GM12878 (cell line): ENCODE measurements around the gene PHLDA3. TPM values are rescaled to one million over a fixed set of nuclear protein-coding genes. Genes with fewer than 3 reads are reported as not detected.

Experiments
- ATAC-seq: fragments of 200-7000 bp; cut with Tn5 transposase; 3 replicates; pipeline ENCODE4 v1.9.1; 2020; ENCODE audit warnings: mild to moderate bottlenecking, moderate library complexity
- BruUV-seq: library from RNA; stranded (reverse); fragments of 400-500 nt; replicated peaks from 2 replicates; lab custom pipeline; 2021; lab: Mats Ljungman, UMichigan
- CTCF ChIA-PET: fragments of 300-600 bp; sonication (Branson Sonifier 250); formaldehyde crosslinking; extraction: SDS; loops from one replicate; lab custom pipeline; 2021; ENCODE audit warnings: inconsistent platforms; lab: Yijun Ruan, JAX
- POLR2A ChIA-PET: fragments of 350-600 bp; formaldehyde crosslinking; extraction: SDS; loops from one replicate; lab custom pipeline; 2021; ENCODE audit warnings: inconsistent platforms; lab: Charles Lee
- RAD21 ChIA-PET: fragments of 300-600 bp; sonication (Branson Sonifier 250); formaldehyde crosslinking; loops from one replicate; lab custom pipeline; 2023; ENCODE audit warnings: antibody characterized with exemption; ENCODE audit not compliant: unreplicated experiment; lab: Charles Lee
- SMC1A ChIA-PET: fragments of 300-600 bp; sonication (Branson Sonifier 250); formaldehyde crosslinking; loops from one replicate; lab custom pipeline; 2023; ENCODE audit not compliant: unreplicated experiment, uncharacterized antibody; lab: Charles Lee
- DNase-seq: peaks from one replicate; pipeline ENCODE4 v3.0.0-alpha.2; 2011; ENCODE audit warnings: low read depth, low spot score
- FAIRE-seq: peaks from 3 replicates; lab custom pipeline; 2011; peaks lifted over from hg19 to GRCh38; lab: Jason Lieb, UNC
- H2AFZ ChIP-seq: 2 replicates; pipeline ENCODE4 v1.6.0; 2011; ENCODE audit warnings: low read depth, low read length, control low read depth; ENCODE audit not compliant: control insufficient read depth
- H3K27ac ChIP-seq: 2 replicates; pipeline ENCODE4 v1.5.1; 2011; ENCODE audit warnings: control low read depth; ENCODE audit not compliant: control insufficient read depth, insufficient read depth
- H3K27me3 ChIP-seq, 2 experiments: replicated peaks in 1 of 2; 2 replicates each; pipeline versions ENCODE4 v1.6.0 to v1.6.1; 2011; ENCODE audit warnings: low read length in 1 of 2; ENCODE audit not compliant: control insufficient read depth in 2 of 2, insufficient read depth in 2 of 2
- H3K36me3 ChIP-seq, 2 experiments: 2 replicates each; pipeline ENCODE4 v1.5.1; 2011; ENCODE audit warnings: low read length in 1 of 2; ENCODE audit not compliant: control insufficient read depth in 2 of 2, insufficient read depth in 2 of 2
- H3K4me1 ChIP-seq: 2 replicates; pipeline ENCODE4 v1.6.1; 2011; ENCODE audit warnings: mild to moderate bottlenecking, low read length, moderate library complexity, mixed read lengths; ENCODE audit not compliant: control insufficient read depth, insufficient read depth
- H3K4me2 ChIP-seq: 2 replicates; pipeline ENCODE4 v1.6.0; 2011; ENCODE audit warnings: control low read depth; ENCODE audit not compliant: control insufficient read depth, insufficient read depth
- H3K4me3 ChIP-seq: fragments of 200-600 bp; sonication (generic); 2 replicates; pipeline ENCODE4 v1.5.1; 2016
- H3K79me2 ChIP-seq: 2 replicates; pipeline ENCODE4 v1.6.0; 2011; ENCODE audit warnings: low read length; ENCODE audit not compliant: control insufficient read depth, insufficient read depth
- H3K9ac ChIP-seq: 2 replicates; pipeline ENCODE4 v1.8.0; 2011; ENCODE audit warnings: low read length, control low read depth, mixed read lengths; ENCODE audit not compliant: control insufficient read depth, insufficient read depth
- H3K9me3 ChIP-seq: replicated peaks from 3 replicates; pipeline ENCODE4 v1.5.1; 2011; ENCODE audit warnings: mild to moderate bottlenecking, low read length; ENCODE audit not compliant: control insufficient read depth, insufficient read depth
- H4K20me1 ChIP-seq: 2 replicates; pipeline ENCODE4 v1.6.0; 2011; ENCODE audit not compliant: control insufficient read depth, insufficient read depth
- POU2F2 ChIP-seq: IDR thresholded peaks from 3 replicates; pipeline ENCODE4 v1.6.1; 2011; ENCODE audit warnings: low read depth, mild to moderate bottlenecking, low read length, borderline replicate concordance
- ZBTB40 ChIP-seq: fragments of 450-650 bp; IDR thresholded peaks from 2 replicates; pipeline ENCODE4 v1.6.1; 2016; ENCODE audit warnings: mild to moderate bottlenecking, moderate library complexity, borderline replicate concordance
- WGBS: methylation state at CpG from one replicate; pipeline ENCODE4 v1.1.6; 2016; ENCODE audit warnings: low lambda C conversion rate; ENCODE audit not compliant: insufficient replicate concordance, insufficient coverage; ENCODE audit errors: missing lambda C conversion rate; 5-methylcytosine and 5-hydroxymethylcytosine counted together
- in situ Hi-C: fragments of 300-500 bp; cut with MboI; formaldehyde crosslinking; loops from 9 replicates; pipeline ENCODE4 v1.14.3; 2018; ENCODE audit warnings: mixed read lengths
- intact Hi-C: fragments of 100-400 bp; cut with micrococcal nuclease; formaldehyde crosslinking; loops from one replicate; pipeline ENCODE4 v1.14.2; 2022; ENCODE audit not compliant: unreplicated experiment
- polyA plus RNA-seq, 11 experiments: library from polyadenylated mRNA; depleted of rRNA in 4 of 11; unstranded in 6 of 11; stranded (reverse) in 5 of 11; fragments of >200 nt; fragmentation: Nextera tagmentation in 4 of 11; fragmentation: Illumina TruSeq in 1 of 11; extraction: Ambion mirVana in 4 of 11; extraction: Trizol in 1 of 11; gene quantifications; 1 replicate in 1 of 11; 2 replicates in 10 of 11; pipeline versions ENCODE4 v1.2.1 to v1.2.3, GENCODE V29; 2011 to 2016; ENCODE audit warnings: inconsistent platforms in 2 of 11, missing spikeins in 2 of 11, low read depth in 1 of 11
- total RNA-seq, 4 experiments: library from RNA; depleted of rRNA in 3 of 4; stranded (reverse); fragments of >200 nt in 3 of 4; fragmentation: Illumina TruSeq in 1 of 4; extraction: Trizol in 1 of 4; gene quantifications; 2 replicates each; pipeline versions ENCODE4 v1.2.1 to v1.2.3, GENCODE V29; 2013 to 2021

Gene PHLDA3
- total and polyA plus RNA-seq, 10 of the 15 experiments (the other 5 are each of a cell fraction or from before 2014, with no cell fraction given) = 0.60 to 57.4 (median 21.8) TPM

GRCh38 chr1:201433609-201434008, 35.4 kb downstream of the PHLDA3 start:
- SMC1A ChIA-PET = interaction anchor here (0.6 to 2.2 kb wide), 6 partner anchors 12 to 79 kb away, joined by 3 to 7 read pairs (median 4); partner anchors contain the start of gene TNNI1

More at GRCh38 chr1:201433609-201434008, 35.4 kb downstream of the PHLDA3 start:
- no peak for ATAC-seq
- Histone ChIP-seq H3K9ac (no peak overlapping the region), H3K79me2 (no peaks in the 10 kb centered on the region), H3K4me2 (no peak overlapping the region), H3K27me3 (no peaks in the 10 kb centered on the region), H3K27ac (no peak overlapping the region), H2AFZ (no peak overlapping the region), H3K4me3 (no peak overlapping the region), H3K9me3 (no peaks in the 10 kb centered on the region), H3K36me3 (no peaks in the 10 kb centered on the region), H3K4me1 (peaks cover 3% of the 10 kb centered on the region; the same call in 1 of the 2 replicates), H4K20me1 (no peaks in the 10 kb centered on the region)
- in situ Hi-C loops = no loop called here
- no TSS peak for BruUV-seq
- intact Hi-C loops = loop anchor here (2.0 kb wide), 1 partner anchor 39 kb away; no protein-coding TSS in a partner anchor
- TF ChIP-seq POU2F2 (no peak), ZBTB40 (peak; percentile 40; the same call in 1 of the 2 replicates)
- no peak for DNase-seq
- no peak for FAIRE-seq
- ChIA-PET CTCF (interaction anchor here (1.0 to 6.8 kb wide), 13 partner anchors 11 to 97 kb away, joined by 3 to 88 read pairs (median 5); no protein-coding TSS in a partner anchor), RAD21 (interaction anchor here (0.8 to 1.9 kb wide), 4 partner anchors 10 to 49 kb away, joined by 3 to 6 read pairs (median 4); no protein-coding TSS in a partner anchor), POLR2A (interaction anchor here (0.6 to 0.9 kb wide), 2 partner anchors 40 to 94 kb away, joined by 3 read pairs; no protein-coding TSS in a partner anchor)
- 27% methylated on average over 6 of the region's 6 CpGs for WGBS
